HepG2 (cell line): Measurements from ENCODE around the gene CAPRIN1. TPM values are rescaled to one million over a fixed set of nuclear protein-coding genes. Genes with fewer than 3 reads are reported as not detected.
A peak's percentile ranks its signal among the peaks of the same experiment; 100 is the strongest.

Experiments used
- CHCHD3 ChIP-seq: sonication (generic); formaldehyde crosslinking; IDR thresholded peaks from 2 replicates; pipeline ENCODE4 v1.8.0; 2022; ENCODE audit warnings: mild to moderate bottlenecking, missing genetic modification reagents, moderate library complexity
- ELF3 ChIP-seq: IDR thresholded peaks from 2 replicates; pipeline ENCODE4 v1.6.1; 2016; ENCODE audit warnings: missing genetic modification reagents, missing compliant biosample characterization
- EP300 ChIP-seq, 3 experiments: sonication (generic) in 1 of 3; formaldehyde crosslinking in 1 of 3; IDR thresholded peaks; 2 replicates each; pipeline versions ENCODE4 v1.5.1 to v1.6.1; 2011 to 2020; ENCODE audit warnings: low read depth in 2 of 3, low read length in 2 of 3, borderline replicate concordance in 1 of 3, improper control_type of control experiment in 1 of 3, mild to moderate bottlenecking in 1 of 3, missing genetic modification reagents in 1 of 3, moderate library complexity in 1 of 3
- NCOA5 ChIP-seq: sonication (generic); formaldehyde crosslinking; IDR thresholded peaks from 2 replicates; pipeline ENCODE4 v1.4.0; 2020; ENCODE audit warnings: missing genetic modification reagents
- NFE2L2 ChIP-seq: fragments of 150-350 bp; IDR thresholded peaks from 2 replicates; pipeline ENCODE4 v1.6.1; 2014; ENCODE audit warnings: low read length
- PHF8 ChIP-seq: sonication (generic); formaldehyde crosslinking; IDR thresholded peaks from 2 replicates; pipeline ENCODE4 v1.5.0; 2020; ENCODE audit warnings: missing genetic modification reagents
- RARA ChIP-seq: IDR thresholded peaks from 2 replicates; pipeline ENCODE4 v1.6.1; 2016; ENCODE audit warnings: missing genetic modification reagents, missing compliant biosample characterization
- RARG ChIP-seq: sonication (generic); formaldehyde crosslinking; IDR thresholded peaks from 2 replicates; pipeline ENCODE4 v1.4.0; 2020; ENCODE audit warnings: low read depth, mild to moderate bottlenecking, missing genetic modification reagents
- SCMH1 ChIP-seq: sonication (generic); formaldehyde crosslinking; IDR thresholded peaks from 2 replicates; pipeline ENCODE4 v1.9.0; 2021; ENCODE audit warnings: missing genetic modification reagents, mild to moderate bottlenecking, borderline replicate concordance
- STAT5B ChIP-seq: sonication (generic); formaldehyde crosslinking; IDR thresholded peaks from 2 replicates; pipeline ENCODE4 v1.4.0; 2020; ENCODE audit warnings: missing genetic modification reagents
- ZNF251 ChIP-seq: sonication (generic); formaldehyde crosslinking; IDR thresholded peaks from 2 replicates; pipeline ENCODE4 v1.9.0; 2021; ENCODE audit warnings: mild to moderate bottlenecking, missing genetic modification reagents
- ZNF670 ChIP-seq: sonication (generic); formaldehyde crosslinking; IDR thresholded peaks from 2 replicates; pipeline ENCODE4 v1.8.0; 2022; ENCODE audit warnings: mild to moderate bottlenecking, missing genetic modification reagents, borderline replicate concordance
- ZNF672 ChIP-seq: sonication (generic); formaldehyde crosslinking; IDR thresholded peaks from 2 replicates; pipeline ENCODE4 v1.8.1; 2022; ENCODE audit warnings: missing genetic modification reagents
- polyA plus RNA-seq, 8 experiments: library from polyadenylated mRNA; depleted of rRNA in 3 of 8; stranded (reverse) in 7 of 8; unstranded in 1 of 8; fragments of >200 nt; fragmentation: Illumina TruSeq in 4 of 8; extraction: Trizol in 4 of 8; gene quantifications; 2 replicates each; pipeline versions ENCODE4 v1.2.1 to v1.2.3, GENCODE V29; 2011 to 2016; ENCODE audit warnings: low read depth in 4 of 8, missing spikeins in 1 of 8, mixed read lengths in 1 of 8; ENCODE audit not compliant: insufficient read depth in 1 of 8
- total RNA-seq, 5 experiments: library from RNA; depleted of rRNA; stranded (reverse); fragments of >200 nt; fragmentation: Illumina TruSeq; extraction: Trizol; gene quantifications; 2 replicates each; pipeline ENCODE4 v1.2.3, GENCODE V29; 2016; ENCODE audit warnings: low read depth in 1 of 5
- TF ChIP-seq, protein P1 (sequence below): sonication (generic); formaldehyde crosslinking; IDR thresholded peaks from 2 replicates; pipeline ENCODE4 v1.4.0; 2020; ENCODE audit warnings: missing genetic modification reagents
- TF ChIP-seq, protein P2 (sequence below): sonication (generic); IDR thresholded peaks from 2 replicates; pipeline ENCODE4 v1.6.1; 2016; ENCODE audit warnings: low read depth, borderline replicate concordance
- TF ChIP-seq, protein P3 (sequence below): sonication (generic); formaldehyde crosslinking; IDR thresholded peaks from 2 replicates; pipeline ENCODE4 v1.4.0; 2020; ENCODE audit warnings: mild to moderate bottlenecking, missing genetic modification reagents, borderline replicate concordance
- TF ChIP-seq, protein P4 (sequence below): sonication (generic); formaldehyde crosslinking; conservative IDR thresholded peaks from 2 replicates; pipeline ENCODE4 v1.8.0; 2022; ENCODE audit warnings: low read depth, missing genetic modification reagents
- TF ChIP-seq, protein P5 (sequence below): IDR thresholded peaks from 2 replicates; pipeline ENCODE4 v1.6.1; 2016; ENCODE audit warnings: mild to moderate bottlenecking, missing biosample characterization, missing genetic modification reagents

CAPRIN1 gene
- total and polyA plus RNA-seq, 2 of the 13 experiments (the other 11 are each of a cell fraction or from before 2014, with no cell fraction given): 114 to 162 TPM

DNA sequence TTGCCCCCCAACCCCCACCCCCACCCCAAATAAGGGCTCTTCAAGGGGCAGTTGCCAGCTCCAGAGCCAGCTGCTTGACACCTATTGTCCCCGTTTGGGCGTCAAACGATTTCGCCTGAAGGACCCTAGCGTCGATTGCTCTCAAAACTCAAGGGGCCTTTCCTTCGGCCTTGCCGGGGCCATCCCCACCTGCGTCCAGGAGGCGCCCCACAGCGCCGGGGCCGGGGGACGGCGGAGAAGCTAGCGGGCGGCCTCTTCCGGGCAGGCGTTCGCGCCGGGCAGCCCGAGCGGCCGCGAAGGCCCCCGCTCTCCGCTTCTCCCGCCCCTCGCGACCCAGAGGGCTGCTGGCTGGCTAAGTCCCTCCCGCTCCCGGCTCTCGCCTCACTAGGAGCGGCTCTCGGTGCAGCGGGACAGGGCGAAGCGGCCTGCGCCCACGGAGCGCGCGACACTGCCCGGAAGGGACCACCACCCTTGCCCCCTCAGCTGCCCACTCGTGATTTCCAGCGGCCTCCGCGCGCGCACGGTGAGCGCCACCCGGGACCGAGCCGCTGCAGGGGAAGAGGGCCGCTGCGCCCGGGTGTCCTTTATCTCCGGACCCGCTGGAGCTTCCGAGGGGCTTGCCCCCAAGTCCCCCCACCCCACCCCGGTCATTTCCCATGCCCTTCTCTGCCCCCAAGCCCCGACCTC, at the start of gene CAPRIN1 (continued):
- TF ChIP-seq PHF8 (CRISPR knock-in tag): peak; percentile 84
- no peak for TF ChIP-seq EP300 (IDR thresholded peaks at IDR 0.05; ENCODE audit: low read depth in 2 of 2, low read length in 2 of 2)
- TF ChIP-seq EP300 (CRISPR knock-in tag; IDR thresholded peaks at IDR 0.05; ENCODE audit: borderline replicate concordance): no peak
- no peak for TF ChIP-seq RARA (CRISPR knock-in tag)
- TF ChIP-seq, protein P1, sequence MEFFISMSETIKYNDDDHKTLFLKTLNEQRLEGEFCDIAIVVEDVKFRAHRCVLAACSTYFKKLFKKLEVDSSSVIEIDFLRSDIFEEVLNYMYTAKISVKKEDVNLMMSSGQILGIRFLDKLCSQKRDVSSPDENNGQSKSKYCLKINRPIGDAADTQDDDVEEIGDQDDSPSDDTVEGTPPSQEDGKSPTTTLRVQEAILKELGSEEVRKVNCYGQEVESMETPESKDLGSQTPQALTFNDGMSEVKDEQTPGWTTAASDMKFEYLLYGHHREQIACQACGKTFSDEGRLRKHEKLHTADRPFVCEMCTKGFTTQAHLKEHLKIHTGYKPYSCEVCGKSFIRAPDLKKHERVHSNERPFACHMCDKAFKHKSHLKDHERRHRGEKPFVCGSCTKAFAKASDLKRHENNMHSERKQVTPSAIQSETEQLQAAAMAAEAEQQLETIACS (CRISPR knock-in tag): peak; percentile 73
- TF ChIP-seq SCMH1 (CRISPR knock-in tag): no peak
- TF ChIP-seq, protein P2, sequence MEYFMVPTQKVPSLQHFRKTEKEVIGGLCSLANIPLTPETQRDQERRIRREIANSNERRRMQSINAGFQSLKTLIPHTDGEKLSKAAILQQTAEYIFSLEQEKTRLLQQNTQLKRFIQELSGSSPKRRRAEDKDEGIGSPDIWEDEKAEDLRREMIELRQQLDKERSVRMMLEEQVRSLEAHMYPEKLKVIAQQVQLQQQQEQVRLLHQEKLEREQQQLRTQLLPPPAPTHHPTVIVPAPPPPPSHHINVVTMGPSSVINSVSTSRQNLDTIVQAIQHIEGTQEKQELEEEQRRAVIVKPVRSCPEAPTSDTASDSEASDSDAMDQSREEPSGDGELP: peak; percentile 84
- TF ChIP-seq ZNF672 (CRISPR knock-in tag): no peak
- 0 out of 2 replicates have a peak, but pooled peaks have one; percentile 70 for TF ChIP-seq CHCHD3 (CRISPR knock-in tag)
- TF ChIP-seq ZNF251: no peak
- TF ChIP-seq RARG (CRISPR knock-in tag): no peak
- no peak for TF ChIP-seq ZNF670 (CRISPR knock-in tag)
- 0 out of 2 replicates have a peak, but pooled peaks have one; percentile 10 for TF ChIP-seq ELF3 (CRISPR knock-in tag)
- no peak for TF ChIP-seq NFE2L2
- TF ChIP-seq, protein P3, sequence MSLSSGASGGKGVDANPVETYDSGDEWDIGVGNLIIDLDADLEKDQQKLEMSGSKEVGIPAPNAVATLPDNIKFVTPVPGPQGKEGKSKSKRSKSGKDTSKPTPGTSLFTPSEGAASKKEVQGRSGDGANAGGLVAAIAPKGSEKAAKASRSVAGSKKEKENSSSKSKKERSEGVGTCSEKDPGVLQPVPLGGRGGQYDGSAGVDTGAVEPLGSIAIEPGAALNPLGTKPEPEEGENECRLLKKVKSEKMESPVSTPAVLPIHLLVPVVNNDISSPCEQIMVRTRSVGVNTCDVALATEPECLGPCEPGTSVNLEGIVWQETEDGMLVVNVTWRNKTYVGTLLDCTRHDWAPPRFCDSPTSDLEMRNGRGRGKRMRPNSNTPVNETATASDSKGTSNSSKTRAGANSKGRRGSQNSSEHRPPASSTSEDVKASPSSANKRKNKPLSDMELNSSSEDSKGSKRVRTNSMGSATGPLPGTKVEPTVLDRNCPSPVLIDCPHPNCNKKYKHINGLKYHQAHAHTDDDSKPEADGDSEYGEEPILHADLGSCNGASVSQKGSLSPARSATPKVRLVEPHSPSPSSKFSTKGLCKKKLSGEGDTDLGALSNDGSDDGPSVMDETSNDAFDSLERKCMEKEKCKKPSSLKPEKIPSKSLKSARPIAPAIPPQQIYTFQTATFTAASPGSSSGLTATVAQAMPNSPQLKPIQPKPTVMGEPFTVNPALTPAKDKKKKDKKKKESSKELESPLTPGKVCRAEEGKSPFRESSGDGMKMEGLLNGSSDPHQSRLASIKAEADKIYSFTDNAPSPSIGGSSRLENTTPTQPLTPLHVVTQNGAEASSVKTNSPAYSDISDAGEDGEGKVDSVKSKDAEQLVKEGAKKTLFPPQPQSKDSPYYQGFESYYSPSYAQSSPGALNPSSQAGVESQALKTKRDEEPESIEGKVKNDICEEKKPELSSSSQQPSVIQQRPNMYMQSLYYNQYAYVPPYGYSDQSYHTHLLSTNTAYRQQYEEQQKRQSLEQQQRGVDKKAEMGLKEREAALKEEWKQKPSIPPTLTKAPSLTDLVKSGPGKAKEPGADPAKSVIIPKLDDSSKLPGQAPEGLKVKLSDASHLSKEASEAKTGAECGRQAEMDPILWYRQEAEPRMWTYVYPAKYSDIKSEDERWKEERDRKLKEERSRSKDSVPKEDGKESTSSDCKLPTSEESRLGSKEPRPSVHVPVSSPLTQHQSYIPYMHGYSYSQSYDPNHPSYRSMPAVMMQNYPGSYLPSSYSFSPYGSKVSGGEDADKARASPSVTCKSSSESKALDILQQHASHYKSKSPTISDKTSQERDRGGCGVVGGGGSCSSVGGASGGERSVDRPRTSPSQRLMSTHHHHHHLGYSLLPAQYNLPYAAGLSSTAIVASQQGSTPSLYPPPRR: no peak
- TF ChIP-seq STAT5B (CRISPR knock-in tag): 0 out of 2 replicates have a peak, but pooled peaks have one; percentile 10
- TF ChIP-seq, protein P4, sequence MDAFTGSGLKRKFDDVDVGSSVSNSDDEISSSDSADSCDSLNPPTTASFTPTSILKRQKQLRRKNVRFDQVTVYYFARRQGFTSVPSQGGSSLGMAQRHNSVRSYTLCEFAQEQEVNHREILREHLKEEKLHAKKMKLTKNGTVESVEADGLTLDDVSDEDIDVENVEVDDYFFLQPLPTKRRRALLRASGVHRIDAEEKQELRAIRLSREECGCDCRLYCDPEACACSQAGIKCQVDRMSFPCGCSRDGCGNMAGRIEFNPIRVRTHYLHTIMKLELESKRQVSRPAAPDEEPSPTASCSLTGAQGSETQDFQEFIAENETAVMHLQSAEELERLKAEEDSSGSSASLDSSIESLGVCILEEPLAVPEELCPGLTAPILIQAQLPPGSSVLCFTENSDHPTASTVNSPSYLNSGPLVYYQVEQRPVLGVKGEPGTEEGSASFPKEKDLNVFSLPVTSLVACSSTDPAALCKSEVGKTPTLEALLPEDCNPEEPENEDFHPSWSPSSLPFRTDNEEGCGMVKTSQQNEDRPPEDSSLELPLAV (CRISPR knock-in tag): no peak; the same call in 1 of the 2 replicates
- no peak for TF ChIP-seq NCOA5 (CRISPR knock-in tag)
- TF ChIP-seq, protein P5, sequence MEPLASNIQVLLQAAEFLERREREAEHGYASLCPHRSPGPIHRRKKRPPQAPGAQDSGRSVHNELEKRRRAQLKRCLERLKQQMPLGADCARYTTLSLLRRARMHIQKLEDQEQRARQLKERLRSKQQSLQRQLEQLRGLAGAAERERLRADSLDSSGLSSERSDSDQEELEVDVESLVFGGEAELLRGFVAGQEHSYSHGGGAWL (CRISPR knock-in tag): no peak; the same call in 1 of the 2 replicates
